Measurements from ENCODE around the gene LONP2.

- TF ChIP-seq CTCF (IDR thresholded peaks at IDR 0.05; ENCODE audit: poor library complexity, severe bottlenecking) (no peak), POLR2AphosphoS5 (IDR thresholded peaks at IDR 0.05) (no peak), RAD21 (conservative IDR thresholded peaks at IDR 0.05) (no peak)
Measured at GRCh38 chr16:48250520-48251278, 6.6 kb downstream of the LONP2 start.

Measured in neural cell (in vitro differentiated cells).